ENCODE data around the gene FCMR.
A peak's percentile ranks its signal among the peaks of the same experiment; 100 is the strongest.

Gene FCMR

DNA sequence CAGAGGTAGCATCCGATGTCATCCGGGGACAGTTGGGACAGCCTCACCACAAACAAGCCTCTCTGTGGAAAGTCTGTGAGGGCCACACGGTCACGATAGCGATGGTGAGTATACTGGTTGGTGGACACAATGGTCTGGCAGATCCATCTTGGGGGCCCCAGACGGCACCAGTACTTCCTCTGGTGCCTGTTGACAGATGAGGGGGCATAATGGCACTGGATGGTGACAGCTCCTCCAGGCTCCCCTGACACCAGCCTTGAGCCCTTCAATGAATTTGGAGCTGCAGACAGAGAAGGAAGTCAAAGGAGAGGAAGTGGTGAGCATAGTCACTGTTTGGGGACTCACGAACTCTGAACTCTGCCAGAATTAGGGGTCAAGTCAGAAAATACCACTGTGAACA lies 40.5 kb upstream of the FCMR start:
- DNase-seq (ENCODE audit: insufficient read length, low spot score) (no peak), FAIRE-seq (no peak)

DNA sequence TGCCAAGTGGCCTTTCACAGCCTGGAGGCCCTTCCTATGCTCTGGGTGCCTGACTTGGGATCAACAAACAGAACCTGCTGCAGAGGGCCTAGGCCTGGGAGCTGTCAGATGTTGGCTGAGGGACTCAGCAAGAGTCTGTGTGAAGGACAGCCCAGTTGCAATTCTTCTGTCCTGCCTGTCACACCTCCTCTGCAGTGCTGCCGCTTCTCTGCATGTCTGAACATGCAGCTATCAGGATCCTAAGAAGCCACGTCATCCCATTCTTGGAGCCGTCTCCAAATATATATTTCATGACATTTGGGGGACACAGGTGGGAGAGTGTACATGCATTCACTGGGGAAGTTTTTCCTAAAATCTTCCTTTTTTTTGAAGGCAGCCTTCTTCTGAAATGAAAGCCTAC lies 39.9 kb upstream of the FCMR start:
- DNase-seq (ENCODE audit: insufficient read length, low spot score) (no peak), FAIRE-seq (no peak)
- TF ChIP-seq POLR2AphosphoS5 (IDR thresholded peaks at IDR 0.05; ENCODE audit: low read depth, low read length) (no peak), POU2F2 (IDR thresholded peaks at IDR 0.05; ENCODE audit: low read depth, low read length) (no peak), POLR2A (IDR thresholded peaks at IDR 0.05; ENCODE audit: low read depth, low read length) (no peak), SPI1 (IDR thresholded peaks at IDR 0.05; ENCODE audit: low read depth, low read length) (no peak), TAF1 (IDR thresholded peaks at IDR 0.05; ENCODE audit: low read depth, low read length) (no peak), PAX5 (IDR thresholded peaks at IDR 0.05; ENCODE audit: insufficient read depth, low read length, severe bottlenecking) (no peak)

More for the DNA sequence above, 40.5 kb upstream of the FCMR start:
- TF ChIP-seq SPI1 (IDR thresholded peaks at IDR 0.05; ENCODE audit: low read depth, low read length) (peak; percentile 60), TAF1 (IDR thresholded peaks at IDR 0.05; ENCODE audit: low read depth, low read length) (no peak)

DNA sequence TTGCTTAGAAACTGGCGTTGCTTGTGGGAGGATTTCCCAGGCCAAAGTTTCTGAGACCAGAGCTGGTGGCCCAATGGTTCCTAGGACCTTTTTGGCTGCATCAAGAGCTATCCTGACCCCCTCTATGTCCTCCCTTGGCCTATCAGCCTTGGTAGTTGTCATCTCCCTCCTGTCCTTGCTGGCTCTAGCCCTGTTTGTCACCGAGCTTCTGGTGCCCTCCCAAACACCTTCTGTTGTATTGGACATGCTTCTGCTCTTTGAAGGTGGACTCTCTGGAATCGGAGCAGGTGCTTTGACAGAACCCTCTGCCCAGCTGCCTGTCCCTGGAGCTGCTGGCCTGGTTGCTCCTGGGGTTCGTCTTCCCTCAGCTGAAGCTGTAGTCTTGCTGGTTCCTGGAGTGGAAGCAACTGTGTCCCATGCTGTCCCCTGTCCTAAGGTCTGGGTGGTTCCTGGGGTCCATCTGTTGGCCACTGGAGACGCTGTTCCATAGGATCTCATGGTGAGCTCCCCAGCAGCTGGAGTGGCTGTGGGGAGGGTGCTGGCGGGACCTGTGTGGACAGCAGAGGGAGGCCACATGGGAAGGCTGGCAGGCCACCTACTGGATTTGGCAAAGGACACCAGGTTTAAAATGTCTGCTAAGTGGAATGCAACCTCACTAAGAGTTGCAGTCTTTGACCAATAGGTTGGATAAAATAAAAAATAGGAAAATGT lies 39.1 kb upstream of the FCMR start:
- no peak for DNase-seq (ENCODE audit: insufficient read length, low spot score)
- no peak for FAIRE-seq
- TF ChIP-seq POU2F2 (IDR thresholded peaks at IDR 0.05; ENCODE audit: low read depth, low read length) (no peak), POLR2A (IDR thresholded peaks at IDR 0.05; ENCODE audit: low read depth, low read length) (no peak), TAF1 (IDR thresholded peaks at IDR 0.05; ENCODE audit: low read depth, low read length) (no peak), SPI1 (IDR thresholded peaks at IDR 0.05; ENCODE audit: low read depth, low read length) (no peak), POLR2AphosphoS5 (IDR thresholded peaks at IDR 0.05; ENCODE audit: low read depth, low read length) (no peak), PAX5 (IDR thresholded peaks at IDR 0.05; ENCODE audit: insufficient read depth, low read length, severe bottlenecking) (no peak)

DNA sequence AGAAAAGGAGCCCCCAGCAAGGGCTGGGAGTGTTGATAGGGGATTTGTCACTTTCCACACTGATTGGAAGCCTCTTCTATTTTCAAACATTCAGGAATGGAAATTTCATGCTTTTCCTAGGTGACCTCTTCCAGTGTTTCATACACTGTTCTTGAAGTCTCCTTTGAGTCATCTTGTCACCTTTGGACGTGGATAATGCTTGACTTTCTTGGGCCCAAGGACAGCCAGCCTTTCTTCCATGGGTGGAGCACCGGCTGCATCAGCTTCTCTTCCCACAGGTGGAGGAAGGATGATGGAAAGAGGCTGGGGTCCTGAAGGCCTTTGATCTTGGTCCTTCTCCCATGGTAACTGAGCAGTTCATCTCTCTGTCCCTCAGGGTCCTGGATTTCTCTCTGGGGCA lies 36.4 kb upstream of the FCMR start:
- no peak for TF ChIP-seq POU2F2 (IDR thresholded peaks at IDR 0.05; ENCODE audit: low read depth, low read length)
- no peak for TF ChIP-seq PAX5 (IDR thresholded peaks at IDR 0.05; ENCODE audit: insufficient read depth, low read length, severe bottlenecking)
- no peak for TF ChIP-seq TAF1 (IDR thresholded peaks at IDR 0.05; ENCODE audit: low read depth, low read length)
- DNase-seq (ENCODE audit: insufficient read length, low spot score) (no peak), FAIRE-seq (no peak)

DNA sequence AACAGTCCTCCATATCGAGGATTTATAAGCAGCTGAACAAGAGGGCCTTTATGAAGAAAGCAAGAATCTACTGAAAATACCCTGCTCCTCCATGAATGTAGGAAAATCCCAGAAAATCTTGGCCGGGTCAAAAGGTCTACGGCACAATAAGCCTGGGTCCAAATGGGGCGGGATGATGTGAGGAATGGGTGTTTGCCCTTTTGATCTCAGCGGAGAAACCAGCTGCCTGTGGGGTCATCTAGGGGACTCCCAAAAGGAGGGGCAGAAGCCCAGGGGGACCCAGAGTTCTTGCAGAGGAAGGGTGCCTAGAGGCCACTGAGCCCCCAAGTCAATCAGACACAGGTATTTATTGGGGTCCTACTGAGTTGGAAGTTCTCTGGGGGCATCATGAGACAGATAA lies 35.9 kb upstream of the FCMR start:
- DNase-seq (ENCODE audit: insufficient read length, low spot score) (no peak), FAIRE-seq (no peak)
- TF ChIP-seq POLR2A (IDR thresholded peaks at IDR 0.05; ENCODE audit: low read depth, low read length) (no peak), SPI1 (IDR thresholded peaks at IDR 0.05; ENCODE audit: low read depth, low read length) (no peak), TAF1 (IDR thresholded peaks at IDR 0.05; ENCODE audit: low read depth, low read length) (no peak)

DNA sequence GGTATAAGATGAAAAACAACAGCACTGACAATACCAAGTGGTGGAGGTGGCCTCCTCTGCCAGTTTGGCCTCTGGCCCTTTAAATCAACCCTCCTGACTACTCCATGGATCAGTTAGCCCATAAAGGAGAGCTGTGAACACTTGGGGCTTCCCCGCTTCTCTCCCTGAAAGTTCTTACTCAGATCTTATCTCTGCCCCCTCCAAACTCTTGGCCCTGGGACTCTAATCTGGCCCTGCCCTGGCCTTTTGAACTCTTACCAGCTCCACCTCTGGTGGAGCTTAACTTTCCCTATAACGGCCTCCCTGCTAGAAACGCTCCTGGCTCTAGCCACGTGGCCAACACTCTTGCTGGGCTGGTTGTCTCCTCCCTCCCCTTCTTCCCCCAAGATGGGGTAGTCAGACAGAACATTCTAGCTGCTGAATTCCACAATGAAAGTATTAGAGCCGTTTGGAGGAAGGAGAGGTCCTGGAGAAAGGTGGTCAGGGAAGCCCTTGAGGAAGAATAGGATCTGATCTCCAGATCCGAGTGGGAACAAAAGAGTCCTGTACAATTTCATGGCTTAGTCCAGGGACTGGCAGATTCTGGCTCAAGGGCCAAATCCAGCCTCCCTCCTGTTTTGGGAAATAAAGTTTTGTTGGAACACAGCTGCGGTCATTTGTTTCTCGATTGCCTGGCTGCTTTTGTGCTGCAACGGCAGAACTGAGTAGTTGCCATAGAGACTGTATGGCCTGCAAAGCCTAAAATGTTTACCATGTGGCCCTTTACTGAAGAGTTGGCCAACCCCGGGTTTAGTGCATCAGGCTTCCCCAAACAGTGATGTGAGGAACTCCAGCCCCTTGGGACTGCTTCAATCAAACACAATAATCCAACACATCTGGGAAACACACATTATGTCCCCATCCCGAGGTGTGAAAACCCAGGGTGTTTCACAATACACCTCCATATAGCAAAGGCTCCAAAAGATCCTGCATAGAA lies 34.0 kb upstream of the FCMR start:
- no peak for DNase-seq (ENCODE audit: insufficient read length, low spot score)
- FAIRE-seq: peak; percentile 58
- TF ChIP-seq POLR2AphosphoS5 (IDR thresholded peaks at IDR 0.05; ENCODE audit: low read depth, low read length) (no peak), POU2F2 (IDR thresholded peaks at IDR 0.05; ENCODE audit: low read depth, low read length) (peak; percentile 73; the same call in 1 of the 2 replicates), TAF1 (IDR thresholded peaks at IDR 0.05; ENCODE audit: low read depth, low read length) (no peak)

DNA sequence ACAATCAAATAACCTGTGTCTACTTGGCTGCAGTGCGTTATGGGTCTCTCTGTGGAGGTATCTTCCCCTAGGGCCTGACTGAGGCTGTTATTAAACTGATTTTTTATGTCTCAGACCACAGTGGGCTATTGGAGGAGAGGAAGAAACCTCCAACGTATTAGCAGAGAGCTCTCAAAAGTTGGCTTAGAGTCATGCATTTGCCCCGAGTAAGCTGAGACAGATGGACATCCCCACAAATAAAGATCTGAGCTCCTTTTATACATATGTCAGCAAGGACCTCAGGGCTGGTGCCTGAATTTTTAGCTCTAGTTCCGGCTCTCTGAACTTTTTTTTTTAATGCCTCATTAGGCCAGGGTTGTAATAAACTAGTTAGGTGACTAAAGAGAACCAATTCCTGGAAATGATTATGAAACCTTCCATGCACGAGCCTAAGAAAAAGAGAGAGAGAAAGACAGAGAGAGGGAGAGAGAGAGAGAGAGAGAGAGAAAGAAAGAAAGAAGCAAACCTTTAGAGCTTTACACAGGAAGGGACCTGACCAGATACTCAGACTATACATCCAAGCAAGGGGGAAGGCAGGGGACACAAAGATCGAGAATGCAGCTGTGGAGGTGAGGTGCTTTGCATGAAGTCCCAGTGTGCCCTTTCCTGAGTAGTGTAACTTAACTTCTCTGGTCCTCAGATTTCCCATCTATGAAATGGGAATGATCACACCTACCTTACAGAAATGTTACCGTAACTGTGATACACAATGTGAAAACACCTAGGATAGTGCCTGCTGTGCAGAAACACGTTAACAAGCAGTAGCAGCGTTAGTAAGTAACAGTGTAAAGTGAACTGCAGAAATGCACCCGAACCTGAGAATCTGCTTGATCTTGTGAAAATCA lies 33.0 kb upstream of the FCMR start:
- TF ChIP-seq TAF1 (IDR thresholded peaks at IDR 0.05; ENCODE audit: low read depth, low read length) (0 out of 2 replicates have a peak, but pooled peaks have one; percentile 25), POU2F2 (IDR thresholded peaks at IDR 0.05; ENCODE audit: low read depth, low read length) (peak; percentile 28; the same call in 1 of the 2 replicates), POLR2AphosphoS5 (IDR thresholded peaks at IDR 0.05; ENCODE audit: low read depth, low read length) (no peak)
- DNase-seq (ENCODE audit: insufficient read length, low spot score): no peak
- peak; percentile 88 for FAIRE-seq

DNA sequence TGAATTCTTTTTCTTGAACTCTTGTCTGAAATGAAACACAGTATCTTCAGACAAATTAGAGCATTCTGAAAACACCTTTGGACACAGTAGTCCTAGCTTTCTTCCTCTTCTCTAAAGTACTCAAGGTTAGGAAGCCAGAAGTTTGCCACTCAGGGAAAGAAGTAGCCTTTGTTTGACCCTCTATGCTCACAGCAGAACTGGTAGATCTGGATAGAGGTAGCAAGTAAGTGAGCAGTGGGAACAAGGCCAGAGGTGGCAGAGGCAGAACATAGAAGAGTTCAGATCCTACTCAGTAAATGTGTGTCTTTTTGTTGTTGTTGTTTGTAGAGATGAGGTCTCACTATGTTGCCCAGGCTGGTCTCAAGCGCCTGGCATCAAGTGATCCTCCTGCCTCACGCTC lies 31.9 kb upstream of the FCMR start:
- no peak for TF ChIP-seq POU2F2 (IDR thresholded peaks at IDR 0.05; ENCODE audit: low read depth, low read length)
- TF ChIP-seq POLR2AphosphoS5 (IDR thresholded peaks at IDR 0.05; ENCODE audit: low read depth, low read length): no peak
- TF ChIP-seq POLR2A (IDR thresholded peaks at IDR 0.05; ENCODE audit: low read depth, low read length): no peak
- TF ChIP-seq PAX5 (IDR thresholded peaks at IDR 0.05; ENCODE audit: insufficient read depth, low read length, severe bottlenecking): no peak
- TF ChIP-seq TAF1 (IDR thresholded peaks at IDR 0.05; ENCODE audit: low read depth, low read length): no peak
- no peak for TF ChIP-seq SPI1 (IDR thresholded peaks at IDR 0.05; ENCODE audit: low read depth, low read length)
- FAIRE-seq (no peak), DNase-seq (ENCODE audit: insufficient read length, low spot score) (no peak)

DNA sequence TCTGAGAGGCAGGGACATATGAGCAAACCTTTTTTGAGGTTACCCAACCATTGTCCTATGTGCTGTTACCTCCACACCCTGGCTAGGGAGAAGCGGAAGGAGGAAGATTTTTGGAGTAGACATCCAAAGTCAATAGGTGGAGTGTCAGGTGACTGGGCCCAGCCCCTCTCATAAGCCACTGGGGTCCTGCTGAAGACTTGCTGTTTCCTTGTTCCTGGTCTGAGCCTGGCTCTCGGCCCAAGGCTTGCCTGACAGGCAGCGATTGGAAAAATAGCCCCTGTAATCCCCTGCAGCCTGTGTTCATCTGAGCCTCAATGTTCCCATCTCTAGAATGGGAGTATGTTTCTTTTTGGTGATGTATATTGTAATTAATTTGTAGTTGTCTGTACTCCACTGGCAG lies 31.4 kb upstream of the FCMR start:
- no peak for FAIRE-seq
- DNase-seq (ENCODE audit: insufficient read length, low spot score): no peak
- TF ChIP-seq TAF1 (IDR thresholded peaks at IDR 0.05; ENCODE audit: low read depth, low read length): no peak
- no peak for TF ChIP-seq POU2F2 (IDR thresholded peaks at IDR 0.05; ENCODE audit: low read depth, low read length)
- TF ChIP-seq POLR2A (IDR thresholded peaks at IDR 0.05; ENCODE audit: low read depth, low read length): no peak
- no peak for TF ChIP-seq SPI1 (IDR thresholded peaks at IDR 0.05; ENCODE audit: low read depth, low read length)
- TF ChIP-seq POLR2AphosphoS5 (IDR thresholded peaks at IDR 0.05; ENCODE audit: low read depth, low read length): no peak
- no peak for TF ChIP-seq PAX5 (IDR thresholded peaks at IDR 0.05; ENCODE audit: insufficient read depth, low read length, severe bottlenecking)

All from GM12891 (cell line).